ENCODE results near the gene CCDC136.

Gene CCDC136

GRCh38 chr7:128845987-128846386 is 54.2 kb downstream of the CCDC136 start:
- no peak for TF ChIP-seq CTCF (IDR thresholded peaks at IDR 0.05; ENCODE audit: borderline replicate concordance, insufficient read depth, low read depth, low read length)

GRCh38 chr7:128846781-128847444 is 55.1 kb downstream of the CCDC136 start:
- H3K4me3 ChIP-seq (ENCODE audit: low read depth, low read length): no peak overlapping the region
- no peak for TF ChIP-seq CTCF (IDR thresholded peaks at IDR 0.05; ENCODE audit: borderline replicate concordance, insufficient read depth, low read depth, low read length)

More at GRCh38 chr7:128845987-128846386, 54.2 kb downstream of the CCDC136 start:
- no peak overlapping the region for H3K4me3 ChIP-seq (ENCODE audit: low read depth, low read length)

- H3K4me3 ChIP-seq (ENCODE audit: low read depth, low read length): no peak overlapping the region
- no peak for TF ChIP-seq CTCF (IDR thresholded peaks at IDR 0.05; ENCODE audit: borderline replicate concordance, insufficient read depth, low read depth, low read length)
Measured at GRCh38 chr7:128847721-128848211, 56.0 kb downstream of the CCDC136 start.

GRCh38 chr7:128848289-128849155 is 56.8 kb downstream of the CCDC136 start:
- no peak overlapping the region for H3K4me3 ChIP-seq (ENCODE audit: low read depth, low read length)
- TF ChIP-seq CTCF (IDR thresholded peaks at IDR 0.05; ENCODE audit: borderline replicate concordance, insufficient read depth, low read depth, low read length): no peak

GRCh38 chr7:128849156-128849515 is 57.4 kb downstream of the CCDC136 start:
- TF ChIP-seq CTCF (IDR thresholded peaks at IDR 0.05; ENCODE audit: borderline replicate concordance, insufficient read depth, low read depth, low read length): no peak
- H3K4me3 ChIP-seq (ENCODE audit: low read depth, low read length): no peak overlapping the region

- no peak for TF ChIP-seq CTCF (IDR thresholded peaks at IDR 0.05; ENCODE audit: borderline replicate concordance, insufficient read depth, low read depth, low read length)
- no peak overlapping the region for H3K4me3 ChIP-seq (ENCODE audit: low read depth, low read length)
Measured at GRCh38 chr7:128849804-128850490, 58.2 kb downstream of the CCDC136 start.
